NT2/D1 (cell line): Measurements from ENCODE around the gene CDH4.

Experiments
- SUZ12 ChIP-seq: IDR thresholded peaks from 2 replicates; pipeline ENCODE4 v1.6.1; 2011; ENCODE audit not compliant: insufficient read length, insufficient read depth; ENCODE audit errors: extremely low read depth
- YY1 ChIP-seq: IDR thresholded peaks from 2 replicates; pipeline ENCODE4 v1.6.1; 2011; ENCODE audit not compliant: insufficient read length, insufficient read depth
- ZNF274 ChIP-seq: IDR thresholded peaks from 2 replicates; pipeline ENCODE4 v1.6.1; 2011; ENCODE audit warnings: mild to moderate bottlenecking, low read depth, low read length

DNA sequence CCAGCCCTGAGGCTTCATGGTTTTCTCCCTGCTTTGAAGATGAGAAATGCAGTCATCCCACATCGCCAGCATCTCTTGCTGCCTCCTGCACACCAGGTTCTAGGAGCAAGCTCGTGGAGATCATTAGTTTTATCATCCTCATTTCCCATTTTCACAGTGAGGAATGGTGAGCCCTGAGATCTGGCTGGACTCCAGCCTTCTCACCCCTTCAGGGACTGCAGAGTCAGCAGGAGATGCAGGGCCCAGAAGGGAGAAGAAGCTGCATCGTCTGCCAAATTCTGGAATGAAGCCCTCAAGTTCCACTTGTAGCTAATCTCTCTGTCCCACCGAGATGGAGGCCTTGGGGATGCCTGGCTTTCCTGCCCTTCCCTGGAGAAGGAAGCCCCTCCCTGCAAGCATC is 596.8 kb downstream of the CDH4 start:
- TF ChIP-seq ZNF274 (no peak), YY1 (no peak), SUZ12 (no peak)
